Uterus (tissue), 2 donors: ENCODE measurements around the gene ZMYND11.

Source experiments
- CTCF ChIP-seq, 4 experiments: fragments of 200-600 bp in 2 of 4; fragments of 450-650 bp in 2 of 4; sonication (generic) in 2 of 4; IDR thresholded peaks; one replicate each; pipeline ENCODE4 v1.5.1; 2016 to 2019; ENCODE audit warnings: antibody characterized with exemption in 4 of 4, mild to moderate bottlenecking in 2 of 4, moderate library complexity in 1 of 4
- POLR2A ChIP-seq, 2 donors: fragments of 450-650 bp; IDR thresholded peaks; one replicate each; pipeline ENCODE4 v1.6.1; 2016; ENCODE audit warnings: antibody characterized with exemption in 2 of 2, mild to moderate bottlenecking in 1 of 2, moderate library complexity in 1 of 2

GRCh38 chr10:248307-248706, 113.1 kb downstream of the ZMYND11 start:
- TF ChIP-seq CTCF (IDR thresholded peaks at IDR 0.05) (no peak), POLR2A (IDR thresholded peaks at IDR 0.05) (no peak)
